SK-N-SH treated with all-trans-retinoic acid at 6 μM for 48 hours (cell line): Measurements from ENCODE around the gene WDR48.

ENCODE experiments used
- SNAI2 ChIP-seq: fragments of 250-450 bp; sonication (Bioruptor Pico); IDR thresholded peaks from 2 replicates; pipeline ENCODE4 v1.5.0; 2020; ENCODE audit warnings: mild to moderate bottlenecking, moderate library complexity
- TF ChIP-seq, protein P1 (sequence below): fragments of 250-450 bp; sonication (Bioruptor Pico); IDR thresholded peaks from 2 replicates; pipeline ENCODE4 v1.8.0; 2020; ENCODE audit warnings: mild to moderate bottlenecking, moderate library complexity, borderline replicate concordance

DNA sequence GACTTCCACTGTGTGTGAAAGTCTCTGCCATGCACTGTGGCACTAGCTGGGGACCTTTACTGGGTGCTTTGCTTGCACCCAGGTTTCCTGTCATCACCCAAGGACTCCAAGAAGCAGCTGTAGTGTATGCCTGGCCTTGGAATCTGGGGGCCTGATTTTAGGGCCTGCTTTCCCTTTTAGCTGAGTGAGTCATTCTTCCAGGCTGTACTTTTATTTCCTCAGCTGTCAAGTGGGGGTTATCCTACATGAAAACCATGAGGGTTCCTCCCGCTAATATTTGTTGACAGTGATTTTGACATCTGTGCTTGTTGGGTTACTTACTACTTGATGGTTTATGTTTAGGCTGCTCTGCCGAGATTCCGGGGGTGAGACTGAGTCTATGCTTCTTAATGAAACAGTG is 37.1 kb downstream of the WDR48 start:
- TF ChIP-seq, protein P1, sequence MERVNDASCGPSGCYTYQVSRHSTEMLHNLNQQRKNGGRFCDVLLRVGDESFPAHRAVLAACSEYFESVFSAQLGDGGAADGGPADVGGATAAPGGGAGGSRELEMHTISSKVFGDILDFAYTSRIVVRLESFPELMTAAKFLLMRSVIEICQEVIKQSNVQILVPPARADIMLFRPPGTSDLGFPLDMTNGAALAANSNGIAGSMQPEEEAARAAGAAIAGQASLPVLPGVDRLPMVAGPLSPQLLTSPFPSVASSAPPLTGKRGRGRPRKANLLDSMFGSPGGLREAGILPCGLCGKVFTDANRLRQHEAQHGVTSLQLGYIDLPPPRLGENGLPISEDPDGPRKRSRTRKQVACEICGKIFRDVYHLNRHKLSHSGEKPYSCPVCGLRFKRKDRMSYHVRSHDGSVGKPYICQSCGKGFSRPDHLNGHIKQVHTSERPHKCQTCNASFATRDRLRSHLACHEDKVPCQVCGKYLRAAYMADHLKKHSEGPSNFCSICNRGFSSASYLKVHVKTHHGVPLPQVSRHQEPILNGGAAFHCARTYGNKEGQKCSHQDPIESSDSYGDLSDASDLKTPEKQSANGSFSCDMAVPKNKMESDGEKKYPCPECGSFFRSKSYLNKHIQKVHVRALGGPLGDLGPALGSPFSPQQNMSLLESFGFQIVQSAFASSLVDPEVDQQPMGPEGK (CRISPR knock-in tag) = no peak
- no peak for TF ChIP-seq SNAI2 (CRISPR knock-in tag)
